Prostate gland (tissue), 2 donors: ENCODE results near the gene GABBR2.

Source experiments
- POLR2A ChIP-seq: fragments of 450-650 bp; IDR thresholded peaks from one replicate; pipeline ENCODE4 v1.6.1; 2016; ENCODE audit warnings: antibody characterized with exemption, mild to moderate bottlenecking
- TF ChIP-seq, protein P1 (sequence below), 4 experiments: fragments of 200-600 bp in 2 of 4; fragments of 450-650 bp in 2 of 4; sonication (generic) in 2 of 4; IDR thresholded peaks; 1 replicate in 3 of 4; 2 replicates in 1 of 4; pipeline ENCODE4 v1.5.1; 2016 to 2019; ENCODE audit warnings: antibody characterized with exemption in 4 of 4, mild to moderate bottlenecking in 2 of 4, moderate library complexity in 2 of 4

DNA sequence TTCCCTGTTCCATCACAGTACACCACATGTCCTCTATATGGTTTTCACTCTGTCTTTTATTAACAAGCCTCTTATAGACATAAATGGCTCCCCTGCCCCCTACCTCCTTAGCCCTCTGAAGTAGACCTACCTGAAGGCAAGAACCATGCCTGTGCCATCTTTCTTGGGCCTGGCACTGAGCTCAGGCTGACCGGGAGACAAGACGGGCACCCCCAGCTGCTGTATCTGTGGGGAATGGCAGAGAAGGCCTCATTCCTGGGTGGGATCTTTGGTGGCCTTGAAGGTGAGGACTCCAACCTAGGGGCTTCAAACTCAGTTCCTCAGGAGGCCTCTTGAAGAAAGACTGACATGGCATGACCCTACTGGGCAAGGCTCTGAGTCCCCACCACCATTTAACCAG is 109.9 kb downstream of the GABBR2 start:
- TF ChIP-seq, protein P1, sequence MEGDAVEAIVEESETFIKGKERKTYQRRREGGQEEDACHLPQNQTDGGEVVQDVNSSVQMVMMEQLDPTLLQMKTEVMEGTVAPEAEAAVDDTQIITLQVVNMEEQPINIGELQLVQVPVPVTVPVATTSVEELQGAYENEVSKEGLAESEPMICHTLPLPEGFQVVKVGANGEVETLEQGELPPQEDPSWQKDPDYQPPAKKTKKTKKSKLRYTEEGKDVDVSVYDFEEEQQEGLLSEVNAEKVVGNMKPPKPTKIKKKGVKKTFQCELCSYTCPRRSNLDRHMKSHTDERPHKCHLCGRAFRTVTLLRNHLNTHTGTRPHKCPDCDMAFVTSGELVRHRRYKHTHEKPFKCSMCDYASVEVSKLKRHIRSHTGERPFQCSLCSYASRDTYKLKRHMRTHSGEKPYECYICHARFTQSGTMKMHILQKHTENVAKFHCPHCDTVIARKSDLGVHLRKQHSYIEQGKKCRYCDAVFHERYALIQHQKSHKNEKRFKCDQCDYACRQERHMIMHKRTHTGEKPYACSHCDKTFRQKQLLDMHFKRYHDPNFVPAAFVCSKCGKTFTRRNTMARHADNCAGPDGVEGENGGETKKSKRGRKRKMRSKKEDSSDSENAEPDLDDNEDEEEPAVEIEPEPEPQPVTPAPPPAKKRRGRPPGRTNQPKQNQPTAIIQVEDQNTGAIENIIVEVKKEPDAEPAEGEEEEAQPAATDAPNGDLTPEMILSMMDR (IDR thresholded peaks at IDR 0.05): no peak
- TF ChIP-seq POLR2A: no peak
